ENCODE data around the gene NECTIN3. TPM values are rescaled to one million over a fixed set of nuclear protein-coding genes. Genes with fewer than 3 reads are reported as not detected.

The NECTIN3 gene
- total RNA-seq, 4 donors from 2014 or later: 24.9 to 30.1 (median 26.7) TPM

DNA sequence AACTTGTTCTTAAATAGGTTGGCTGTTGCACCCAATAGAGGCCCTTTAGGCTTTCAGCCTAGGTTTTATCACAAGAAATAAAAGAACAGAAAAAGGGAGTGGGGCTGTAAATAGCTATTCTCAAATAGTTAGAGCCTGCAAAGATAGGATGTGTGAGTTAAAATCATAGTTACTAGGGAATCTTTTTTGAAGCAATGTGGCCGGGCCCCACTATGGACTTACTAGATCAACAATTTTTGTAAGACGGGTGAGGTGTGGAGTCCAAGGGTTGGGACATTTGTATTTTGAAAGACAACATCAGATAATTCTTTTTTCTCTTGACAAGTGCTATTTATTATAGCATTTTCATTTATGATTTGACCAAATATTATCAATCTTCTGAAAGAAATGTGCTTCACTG, 5.8 kb downstream of the NECTIN3 start:
- Histone ChIP-seq H3K9me3 (no peaks in the 10 kb centered on the region), H3K27me3 (no peaks in the 10 kb centered on the region), H3K27ac (replicated peaks in 1 of 4) (no peak overlapping the region), H3K4me3 (no peak overlapping the region), H3K36me3 (no peaks in the 10 kb centered on the region), H3K4me1 (peaks cover 9 to 62% (median 55%) of the 10 kb centered on the region in 4 donors)
- 93% methylated on average over 2 of the region's 2 CpGs for whole genome bisulfite sequencing
- intact Hi-C loops (cut with DNase I): no loop called here
- DNase-seq (ENCODE audit: extremely low spot score): no peak
- TF ChIP-seq POLR2A (IDR thresholded peaks at IDR 0.05; ENCODE audit: low read depth) (no peak), EP300 (IDR thresholded peaks at IDR 0.05) (no peak), POLR2AphosphoS5 (IDR thresholded peaks at IDR 0.05) (no peak)
- TF ChIP-seq, protein P1, sequence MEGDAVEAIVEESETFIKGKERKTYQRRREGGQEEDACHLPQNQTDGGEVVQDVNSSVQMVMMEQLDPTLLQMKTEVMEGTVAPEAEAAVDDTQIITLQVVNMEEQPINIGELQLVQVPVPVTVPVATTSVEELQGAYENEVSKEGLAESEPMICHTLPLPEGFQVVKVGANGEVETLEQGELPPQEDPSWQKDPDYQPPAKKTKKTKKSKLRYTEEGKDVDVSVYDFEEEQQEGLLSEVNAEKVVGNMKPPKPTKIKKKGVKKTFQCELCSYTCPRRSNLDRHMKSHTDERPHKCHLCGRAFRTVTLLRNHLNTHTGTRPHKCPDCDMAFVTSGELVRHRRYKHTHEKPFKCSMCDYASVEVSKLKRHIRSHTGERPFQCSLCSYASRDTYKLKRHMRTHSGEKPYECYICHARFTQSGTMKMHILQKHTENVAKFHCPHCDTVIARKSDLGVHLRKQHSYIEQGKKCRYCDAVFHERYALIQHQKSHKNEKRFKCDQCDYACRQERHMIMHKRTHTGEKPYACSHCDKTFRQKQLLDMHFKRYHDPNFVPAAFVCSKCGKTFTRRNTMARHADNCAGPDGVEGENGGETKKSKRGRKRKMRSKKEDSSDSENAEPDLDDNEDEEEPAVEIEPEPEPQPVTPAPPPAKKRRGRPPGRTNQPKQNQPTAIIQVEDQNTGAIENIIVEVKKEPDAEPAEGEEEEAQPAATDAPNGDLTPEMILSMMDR (IDR thresholded peaks at IDR 0.05): no peak

- H3K4me1 ChIP-seq: peaks cover 0 to 61% (median 37%) of the 10 kb centered on the region in 4 donors
- no peaks in the 10 kb centered on the region for H3K36me3 ChIP-seq
- WGBS: 26% methylated on average over 1 of the region's 1 CpG
- no peak overlapping the region for H3K4me3 ChIP-seq
- intact Hi-C loops (cut with DNase I): no loop called here
- no peak overlapping the region for H3K27ac ChIP-seq (replicated peaks in 1 of 4)
- no peak for TF ChIP-seq EP300 (IDR thresholded peaks at IDR 0.05)
- TF ChIP-seq, protein P1 (IDR thresholded peaks at IDR 0.05): peak; percentile 42 to 64 (median 48)
- no peaks in the 10 kb centered on the region for H3K27me3 ChIP-seq
- no peak for DNase-seq (ENCODE audit: extremely low spot score)
- H3K9me3 ChIP-seq: no peaks in the 10 kb centered on the region
Measured at GRCh38 chr3:111080413-111080812, 8.8 kb downstream of the NECTIN3 start.

GRCh38 chr3:111081008-111081545, 9.5 kb downstream of the NECTIN3 start:
- H3K27ac ChIP-seq (replicated peaks in 1 of 4): no peak overlapping the region
- intact Hi-C loops (cut with DNase I): no loop called here
- DNase-seq (ENCODE audit: extremely low spot score): no peak
- H3K36me3 ChIP-seq: no peaks in the 10 kb centered on the region
- TF ChIP-seq, protein P1 (IDR thresholded peaks at IDR 0.05): no peak
- no peak for TF ChIP-seq EP300 (IDR thresholded peaks at IDR 0.05)
- TF ChIP-seq POLR2AphosphoS5 (IDR thresholded peaks at IDR 0.05): no peak
- peaks cover 0 to 67% (median 41%) of the 10 kb centered on the region in 4 donors for H3K4me1 ChIP-seq
- no peak overlapping the region for H3K4me3 ChIP-seq
- H3K9me3 ChIP-seq: no peaks in the 10 kb centered on the region
- H3K27me3 ChIP-seq: no peaks in the 10 kb centered on the region
- 83% methylated on average over 3 of the region's 3 CpGs for WGBS

GRCh38 chr3:111084911-111085310, 13.3 kb downstream of the NECTIN3 start:
- no peak for DNase-seq (ENCODE audit: extremely low spot score)
- H3K4me3 ChIP-seq: no peak overlapping the region
- H3K36me3 ChIP-seq: no peaks in the 10 kb centered on the region
- intact Hi-C loops (cut with DNase I): no loop called here
- 67% methylated on average over 2 of the region's 2 CpGs for WGBS
- H3K27me3 ChIP-seq: no peaks in the 10 kb centered on the region
- no peaks in the 10 kb centered on the region for H3K9me3 ChIP-seq
- H3K27ac ChIP-seq (replicated peaks in 1 of 4): peak overlapping the region in 1 of 4 donors; percentile 14
- TF ChIP-seq, protein P1 (IDR thresholded peaks at IDR 0.05): no peak
- peaks cover 0 to 72% (median 52%) of the 10 kb centered on the region in 4 donors for H3K4me1 ChIP-seq

GRCh38 chr3:111087924-111088469, 16.4 kb downstream of the NECTIN3 start:
- intact Hi-C loops (cut with DNase I): no loop called here
- Histone ChIP-seq H3K9me3 (no peaks in the 10 kb centered on the region), H3K27me3 (no peaks in the 10 kb centered on the region), H3K36me3 (no peaks in the 10 kb centered on the region), H3K4me3 (no peak overlapping the region), H3K4me1 (peaks cover 0 to 53% (median 38%) of the 10 kb centered on the region in 4 donors), H3K27ac (replicated peaks in 1 of 4) (no peak overlapping the region)
- TF ChIP-seq POLR2A (IDR thresholded peaks at IDR 0.05; ENCODE audit: low read depth) (no peak), POLR2AphosphoS5 (IDR thresholded peaks at IDR 0.05) (no peak)
- TF ChIP-seq, protein P1 (IDR thresholded peaks at IDR 0.05): no peak
- no peak for DNase-seq (ENCODE audit: extremely low spot score)
